B cell (primary cell): ENCODE data around the gene SLC39A1. TPM values are rescaled to one million over a fixed set of nuclear protein-coding genes. Genes with fewer than 3 reads are reported as not detected.

ENCODE experiments used
- ATAC-seq: fragments of 200-7000 bp; cut with Tn5 transposase; one replicate; pipeline ENCODE4 v1.10.0; 2021; ENCODE audit warnings: low read depth, mild to moderate bottlenecking, moderate number of reproducible peaks, moderate library complexity
- CTCF ChIA-PET: fragments of 350-600 bp; sonication (Branson Sonifier 250); formaldehyde crosslinking; loops from one replicate; lab custom pipeline; 2021; ENCODE audit warnings: antibody characterized with exemption, inconsistent platforms; lab: Charles Lee
- POLR2A ChIA-PET: fragments of 350-600 bp; sonication (Branson Sonifier 250); formaldehyde crosslinking; loops from one replicate; lab custom pipeline; 2021; ENCODE audit warnings: antibody characterized with exemption; lab: Charles Lee
- DNase-seq: peaks from one replicate; pipeline ENCODE4 v3.0.0; 2013
- H2AFZ ChIP-seq: 2 replicates; pipeline ENCODE4 v1.6.1; 2012; ENCODE audit warnings: mild to moderate bottlenecking, low read depth, low read length; ENCODE audit not compliant: insufficient read depth, poor library complexity, severe bottlenecking
- H3K27ac ChIP-seq, 2 donors: 1 replicate in 1 of 2; 2 replicates in 1 of 2; pipeline ENCODE4 v1.5.1; 2012 to 2013; ENCODE audit warnings: low read length in 2 of 2, mild to moderate bottlenecking in 2 of 2, moderate library complexity in 1 of 2
- H3K27me3 ChIP-seq, 4 experiments: fragments of 200-600 bp in 1 of 4; sonication (generic) in 1 of 4; replicated peaks in 1 of 4; 1 replicate in 2 of 4; 2 replicates in 2 of 4; pipeline versions ENCODE4 v1.6.1 to v1.7.0; 2013 to 2016; ENCODE audit warnings: low read length in 3 of 4, mild to moderate bottlenecking in 2 of 4, mixed read lengths in 1 of 4, moderate library complexity in 1 of 4; ENCODE audit not compliant: insufficient read depth in 4 of 4, control insufficient read depth in 3 of 4; ENCODE audit errors: control extremely low read depth in 1 of 4
- H3K36me3 ChIP-seq, 2 experiments: replicated peaks in 1 of 2; 1 replicate in 1 of 2; 2 replicates in 1 of 2; pipeline versions ENCODE4 v1.6.1 to v1.7.1; 2013; ENCODE audit warnings: low read length in 1 of 2; ENCODE audit not compliant: insufficient read depth in 2 of 2, control insufficient read depth in 1 of 2; ENCODE audit errors: control extremely low read depth in 1 of 2, extremely low read depth in 1 of 2
- H3K4me1 ChIP-seq, 2 donors: fragments of 200-600 bp in 1 of 2; sonication (generic) in 1 of 2; 1 replicate in 1 of 2; 2 replicates in 1 of 2; pipeline versions ENCODE4 v1.5.1 to v1.6.1; 2013 to 2017; ENCODE audit warnings: low read length in 2 of 2; ENCODE audit not compliant: control insufficient read depth in 2 of 2, insufficient read depth in 2 of 2
- H3K4me2 ChIP-seq: replicated peaks from 2 replicates; pipeline ENCODE3; 2012; ENCODE audit warnings: mild to moderate bottlenecking, low read depth, low read length; ENCODE audit not compliant: poor library complexity, severe bottlenecking
- H3K4me3 ChIP-seq, 5 experiments: fragments of 200-600 bp in 1 of 5; sonication (generic) in 1 of 5; 1 replicate in 3 of 5; 2 replicates in 2 of 5; pipeline versions ENCODE4 v1.5.1 to v1.7.0; 2011 to 2016; ENCODE audit warnings: low read length in 4 of 5, mild to moderate bottlenecking in 4 of 5, low read depth in 2 of 5, control low read depth in 1 of 5, moderate library complexity in 1 of 5; ENCODE audit not compliant: insufficient read depth in 1 of 5; ENCODE audit errors: control extremely low read depth in 1 of 5, extremely low read depth in 1 of 5
- H3K79me2 ChIP-seq: fragments of 200-600 bp; sonication (generic); one replicate; pipeline ENCODE4 v1.6.0; 2016; ENCODE audit warnings: low read length; ENCODE audit not compliant: control insufficient read depth, insufficient read depth
- H3K9ac ChIP-seq: fragments of 200-600 bp; sonication (generic); 2 replicates; pipeline ENCODE4 v1.6.1; 2017; ENCODE audit warnings: mild to moderate bottlenecking, low read length, moderate library complexity
- H3K9me3 ChIP-seq, 3 donors: one replicate each; pipeline versions ENCODE4 v1.6.1 to v1.7.1; 2013; ENCODE audit warnings: low read length in 2 of 3; ENCODE audit not compliant: control insufficient read depth in 2 of 3, insufficient read depth in 1 of 3; ENCODE audit errors: control extremely low read depth in 1 of 3
- H4K20me1 ChIP-seq: 2 replicates; pipeline ENCODE4 v1.6.0; 2012; ENCODE audit warnings: mild to moderate bottlenecking, low read length; ENCODE audit not compliant: insufficient read depth, control insufficient read depth, poor library complexity, severe bottlenecking
- H3K27ac Mint-ChIP-seq: one replicate; pipeline ENCODE4 v1.8.0; 2021; ENCODE audit warnings: mixed read lengths
- H3K27me3 Mint-ChIP-seq: one replicate; pipeline ENCODE4 v1.8.0; 2021; ENCODE audit warnings: mixed read lengths
- H3K4me1 Mint-ChIP-seq: one replicate; pipeline ENCODE4 v1.8.0; 2021; ENCODE audit warnings: mixed read lengths
- H3K4me3 Mint-ChIP-seq: one replicate; pipeline ENCODE4 v1.8.0; 2021; ENCODE audit warnings: mixed read lengths
- H3K9me3 Mint-ChIP-seq: one replicate; pipeline ENCODE4 v1.8.0; 2022; ENCODE audit warnings: mixed read lengths; ENCODE audit not compliant: insufficient read depth
- EZH2 ChIP-seq: IDR thresholded peaks from 2 replicates; pipeline ENCODE4 v1.6.1; 2012; ENCODE audit warnings: borderline replicate concordance, low read depth, mild to moderate bottlenecking, moderate library complexity, low read length; ENCODE audit not compliant: insufficient read depth, poor library complexity, severe bottlenecking
- WGBS: methylation state at CpG from one replicate; pipeline ENCODE4 v1.1.5; 2013; ENCODE audit warnings: missing lambda C conversion rate; ENCODE audit not compliant: insufficient coverage; 5-methylcytosine and 5-hydroxymethylcytosine counted together
- intact Hi-C: fragments of 100-400 bp; cut with micrococcal nuclease; formaldehyde crosslinking; loops from one replicate; pipeline ENCODE4 v1.10.0; 2022
- polyA plus RNA-seq: library from polyadenylated mRNA; depleted of rRNA; stranded (reverse); fragments of >200 nt; gene quantifications from 2 replicates; pipeline ENCODE4 v1.2.3, GENCODE V29; 2012
- total RNA-seq, 2 donors: library from RNA; stranded (reverse); fragments of 120-200 nt in 1 of 2; gene quantifications; 1 replicate in 1 of 2; 2 replicates in 1 of 2; pipeline versions ENCODE4 v1.2.3 to v1.2.4, GENCODE V29; 2013 to 2022
- TF ChIP-seq, protein P1 (sequence below): fragments of 200-600 bp; IDR thresholded peaks from one replicate; pipeline ENCODE4 v1.8.0; 2022; ENCODE audit warnings: antibody characterized with exemption, mild to moderate bottlenecking

Gene SLC39A1
- total and polyA plus RNA-seq, 2 donors (not counting 1 experiment from before 2014, with no cell fraction given): 19.3 to 28.1 TPM

DNA sequence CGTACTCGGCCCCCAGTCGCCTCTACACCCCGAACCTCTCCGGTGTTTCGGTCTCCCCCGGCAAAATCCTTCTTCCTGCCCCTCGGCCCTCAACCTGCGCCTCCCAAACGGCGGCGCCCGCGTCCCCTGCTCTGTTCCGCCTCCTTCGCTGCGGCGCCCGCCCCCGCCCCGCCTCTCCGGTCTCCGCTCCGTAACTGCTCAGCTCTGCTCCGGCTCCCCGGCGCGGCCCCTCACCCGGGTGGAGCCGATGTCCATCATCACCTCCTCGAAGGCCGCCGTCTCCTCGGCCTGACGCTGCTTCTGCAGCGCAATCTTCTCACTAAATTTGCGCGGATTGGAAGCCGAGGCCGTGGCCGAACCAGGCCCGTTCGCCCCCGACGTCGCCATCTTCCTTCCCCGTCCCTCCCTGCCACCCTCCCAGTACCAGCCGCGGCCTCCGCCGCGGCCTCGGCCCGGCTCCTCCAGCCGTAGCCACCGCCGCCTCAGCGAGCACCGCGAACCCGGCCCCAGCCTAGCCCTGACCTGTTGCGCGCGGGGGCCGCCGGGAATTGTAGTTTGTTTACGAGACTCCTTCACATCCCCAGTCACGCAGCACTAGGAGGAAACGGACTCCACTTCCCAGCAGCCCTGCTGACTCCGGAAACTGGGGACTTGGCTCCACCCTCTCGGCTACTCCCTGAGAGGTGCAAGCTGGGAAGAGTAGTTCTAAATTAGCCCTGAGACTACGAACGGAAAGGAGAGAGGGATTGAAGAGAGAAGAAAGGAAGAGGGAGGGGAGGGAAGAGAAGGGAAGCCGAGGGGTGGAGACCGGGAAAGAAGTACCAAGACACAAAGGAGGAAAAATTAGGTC, 5.0 kb downstream of the SLC39A1 start, which contains the start of gene CRTC2:
Gene CRTC2, minus strand, starts transcription at position 502 of the 850 bp plus-strand sequence. Its CDS starts 115 bp downstream, at position 387.
- TF ChIP-seq, protein P1, sequence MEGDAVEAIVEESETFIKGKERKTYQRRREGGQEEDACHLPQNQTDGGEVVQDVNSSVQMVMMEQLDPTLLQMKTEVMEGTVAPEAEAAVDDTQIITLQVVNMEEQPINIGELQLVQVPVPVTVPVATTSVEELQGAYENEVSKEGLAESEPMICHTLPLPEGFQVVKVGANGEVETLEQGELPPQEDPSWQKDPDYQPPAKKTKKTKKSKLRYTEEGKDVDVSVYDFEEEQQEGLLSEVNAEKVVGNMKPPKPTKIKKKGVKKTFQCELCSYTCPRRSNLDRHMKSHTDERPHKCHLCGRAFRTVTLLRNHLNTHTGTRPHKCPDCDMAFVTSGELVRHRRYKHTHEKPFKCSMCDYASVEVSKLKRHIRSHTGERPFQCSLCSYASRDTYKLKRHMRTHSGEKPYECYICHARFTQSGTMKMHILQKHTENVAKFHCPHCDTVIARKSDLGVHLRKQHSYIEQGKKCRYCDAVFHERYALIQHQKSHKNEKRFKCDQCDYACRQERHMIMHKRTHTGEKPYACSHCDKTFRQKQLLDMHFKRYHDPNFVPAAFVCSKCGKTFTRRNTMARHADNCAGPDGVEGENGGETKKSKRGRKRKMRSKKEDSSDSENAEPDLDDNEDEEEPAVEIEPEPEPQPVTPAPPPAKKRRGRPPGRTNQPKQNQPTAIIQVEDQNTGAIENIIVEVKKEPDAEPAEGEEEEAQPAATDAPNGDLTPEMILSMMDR: no peak
- TF ChIP-seq EZH2: no peak
- H3K4me3 Mint-ChIP-seq: peak within 1 kb of the TSS; percentile 100
- Histone ChIP-seq H4K20me1 (peaks cover 51% of the 10 kb centered on the region), H3K27me3 (no peaks in the 10 kb centered on the region), H3K4me1 (peaks cover 44 to 47% of the 10 kb centered on the region in 2 donors), H3K79me2 (peaks cover 73% of the 10 kb centered on the region), H3K36me3 (peaks cover 0 to 30% of the 10 kb centered on the region in 2 experiments), H2AFZ (peak within 1 kb of the TSS; percentile 78), H3K4me3 (peak within 1 kb of the TSS; percentile 79 to 98 (median 92)), H3K9ac (peak within 1 kb of the TSS; percentile 99), H3K9me3 (no peaks in the 10 kb centered on the region), H3K4me2 (peak within 1 kb of the TSS; percentile 86), H3K27ac (peak within 1 kb of the TSS; percentile 87 to 97)
- peak; percentile 97 for DNase-seq
- ATAC-seq: peak; percentile 85
- peaks cover 67% of the 10 kb centered on the region for H3K4me1 Mint-ChIP-seq
- no peaks in the 10 kb centered on the region for H3K9me3 Mint-ChIP-seq
- intact Hi-C loops: loop anchor here (1.0 to 5.0 kb wide), 7 partner anchors 9 to 314 kb away; partner anchors contain the start of genes CREB3L4, DENND4B, HAX1 and JTB
- no peaks in the 10 kb centered on the region for H3K27me3 Mint-ChIP-seq
- 0% methylated on average over 72 of the region's 75 CpGs for WGBS
- peak within 1 kb of the TSS; percentile 97 for H3K27ac Mint-ChIP-seq
- CTCF ChIA-PET: interaction anchor here (0.7 to 5.6 kb wide), 7 partner anchors 9 to 390 kb away, joined by 3 to 47 read pairs (median 6); partner anchors contain the start of genes CREB3L4, DENND4B and JTB
- POLR2A ChIA-PET: interaction anchor here (0.5 to 9.2 kb wide), 13 partner anchors 9 to 184 kb away, joined by 3 to 115 read pairs (median 4); partner anchors contain the start of genes CREB3L4, DENND4B, GATAD2B and JTB
